ENCODE data around the gene SPDYE4. TPM values are rescaled to one million over a fixed set of nuclear protein-coding genes. Genes with fewer than 3 reads are reported as not detected.

Gene SPDYE4
- polyA plus RNA-seq, 2 donors: not detected

- 81 to 82% methylated on average over 5 of the region's 5 CpGs for WGBS, 2 donors
- H3K9me3 ChIP-seq (ENCODE audit: control insufficient read depth in 2 of 2, insufficient read depth in 1 of 2, low read depth in 1 of 2, low read length in 1 of 2): no peaks in the 10 kb centered on the region
- no peaks in the 10 kb centered on the region for H3K4me1 ChIP-seq (ENCODE audit: control insufficient read depth in 2 of 2, insufficient read depth in 2 of 2, low read length in 1 of 2)
- no peaks in the 10 kb centered on the region for H3K36me3 ChIP-seq (ENCODE audit: control insufficient read depth in 2 of 2, insufficient read depth in 2 of 2, low read length in 1 of 2)
- no peak overlapping the region for H3K4me3 ChIP-seq (ENCODE audit: low read depth in 1 of 2, low read length in 2 of 2)
- no peaks in the 10 kb centered on the region for H3K27me3 ChIP-seq (ENCODE audit: control insufficient read depth in 1 of 2, insufficient read depth in 2 of 2, low read length in 2 of 2)
- no peak overlapping the region for H3K27ac ChIP-seq (ENCODE audit: low read depth in 2 of 2, low read length in 1 of 2)
These were observed 38.8 kb downstream of the SPDYE4 start for GRCh38 chr17:8719291-8720246.

GRCh38 chr17:8718001-8718563, 40.3 kb downstream of the SPDYE4 start:
- no peak overlapping the region for H3K4me3 ChIP-seq (ENCODE audit: low read depth in 1 of 2, low read length in 2 of 2)
- H3K36me3 ChIP-seq (ENCODE audit: control insufficient read depth in 2 of 2, insufficient read depth in 2 of 2, low read length in 1 of 2): no peaks in the 10 kb centered on the region
- WGBS, 2 donors: 94 to 97% methylated on average over 26 to 37 of the region's 37 CpGs
- no peaks in the 10 kb centered on the region for H3K9me3 ChIP-seq (ENCODE audit: control insufficient read depth in 2 of 2, insufficient read depth in 1 of 2, low read depth in 1 of 2, low read length in 1 of 2)
- H3K27ac ChIP-seq (ENCODE audit: low read depth in 2 of 2, low read length in 1 of 2): no peak overlapping the region
- no peaks in the 10 kb centered on the region for H3K4me1 ChIP-seq (ENCODE audit: control insufficient read depth in 2 of 2, insufficient read depth in 2 of 2, low read length in 1 of 2)
- no peaks in the 10 kb centered on the region for H3K27me3 ChIP-seq (ENCODE audit: control insufficient read depth in 1 of 2, insufficient read depth in 2 of 2, low read length in 2 of 2)

- no peak overlapping the region for H3K27ac ChIP-seq (ENCODE audit: low read depth in 2 of 2, low read length in 1 of 2)
- H3K36me3 ChIP-seq (ENCODE audit: control insufficient read depth in 2 of 2, insufficient read depth in 2 of 2, low read length in 1 of 2): no peaks in the 10 kb centered on the region
- no peaks in the 10 kb centered on the region for H3K27me3 ChIP-seq (ENCODE audit: control insufficient read depth in 1 of 2, insufficient read depth in 2 of 2, low read length in 2 of 2)
- no peaks in the 10 kb centered on the region for H3K9me3 ChIP-seq (ENCODE audit: control insufficient read depth in 2 of 2, insufficient read depth in 1 of 2, low read depth in 1 of 2, low read length in 1 of 2)
- H3K4me3 ChIP-seq (ENCODE audit: low read depth in 1 of 2, low read length in 2 of 2): no peak overlapping the region
- no peaks in the 10 kb centered on the region for H3K4me1 ChIP-seq (ENCODE audit: control insufficient read depth in 2 of 2, insufficient read depth in 2 of 2, low read length in 1 of 2)
- WGBS, 2 donors: 87 to 88% methylated on average over 5 of the region's 5 CpGs
These were observed 44.5 kb downstream of the SPDYE4 start for GRCh38 chr17:8713878-8714277.

- Histone ChIP-seq H3K27me3 (ENCODE audit: control insufficient read depth in 1 of 2, insufficient read depth in 2 of 2, low read length in 2 of 2) (no peaks in the 10 kb centered on the region), H3K4me3 (ENCODE audit: low read depth in 1 of 2, low read length in 2 of 2) (no peak overlapping the region), H3K4me1 (ENCODE audit: control insufficient read depth in 2 of 2, insufficient read depth in 2 of 2, low read length in 1 of 2) (no peaks in the 10 kb centered on the region), H3K9me3 (ENCODE audit: control insufficient read depth in 2 of 2, insufficient read depth in 1 of 2, low read depth in 1 of 2, low read length in 1 of 2) (no peaks in the 10 kb centered on the region), H3K27ac (ENCODE audit: low read depth in 2 of 2, low read length in 1 of 2) (no peak overlapping the region), H3K36me3 (ENCODE audit: control insufficient read depth in 2 of 2, insufficient read depth in 2 of 2, low read length in 1 of 2) (no peaks in the 10 kb centered on the region)
- WGBS, 2 donors: 56 to 66% methylated on average over 3 of the region's 3 CpGs
These were observed 45.0 kb downstream of the SPDYE4 start for GRCh38 chr17:8713315-8713714.

GRCh38 chr17:8712698-8713097, 45.6 kb downstream of the SPDYE4 start:
- Histone ChIP-seq H3K27ac (ENCODE audit: low read depth in 2 of 2, low read length in 1 of 2) (no peak overlapping the region), H3K9me3 (ENCODE audit: control insufficient read depth in 2 of 2, insufficient read depth in 1 of 2, low read depth in 1 of 2, low read length in 1 of 2) (no peaks in the 10 kb centered on the region), H3K36me3 (ENCODE audit: control insufficient read depth in 2 of 2, insufficient read depth in 2 of 2, low read length in 1 of 2) (no peaks in the 10 kb centered on the region), H3K4me3 (ENCODE audit: low read depth in 1 of 2, low read length in 2 of 2) (no peak overlapping the region), H3K27me3 (ENCODE audit: control insufficient read depth in 1 of 2, insufficient read depth in 2 of 2, low read length in 2 of 2) (no peaks in the 10 kb centered on the region), H3K4me1 (ENCODE audit: control insufficient read depth in 2 of 2, insufficient read depth in 2 of 2, low read length in 1 of 2) (peaks cover 0 to 2% of the 10 kb centered on the region in 2 donors)

- no peak overlapping the region for H3K4me3 ChIP-seq (ENCODE audit: low read depth in 1 of 2, low read length in 2 of 2)
- WGBS, 2 donors: 74 to 78% methylated on average over 5 of the region's 5 CpGs
- H3K9me3 ChIP-seq (ENCODE audit: control insufficient read depth in 2 of 2, insufficient read depth in 1 of 2, low read depth in 1 of 2, low read length in 1 of 2): no peaks in the 10 kb centered on the region
- no peak overlapping the region for H3K27ac ChIP-seq (ENCODE audit: low read depth in 2 of 2, low read length in 1 of 2)
- no peaks in the 10 kb centered on the region for H3K36me3 ChIP-seq (ENCODE audit: control insufficient read depth in 2 of 2, insufficient read depth in 2 of 2, low read length in 1 of 2)
- H3K27me3 ChIP-seq (ENCODE audit: control insufficient read depth in 1 of 2, insufficient read depth in 2 of 2, low read length in 2 of 2): no peaks in the 10 kb centered on the region
- peaks cover 0 to 2% of the 10 kb centered on the region in 2 donors for H3K4me1 ChIP-seq (ENCODE audit: control insufficient read depth in 2 of 2, insufficient read depth in 2 of 2, low read length in 1 of 2)
These were observed 47.1 kb downstream of the SPDYE4 start for GRCh38 chr17:8711291-8711690.

- Histone ChIP-seq H3K4me1 (ENCODE audit: control insufficient read depth in 2 of 2, insufficient read depth in 2 of 2, low read length in 1 of 2) (peaks cover 0 to 2% of the 10 kb centered on the region in 2 donors), H3K9me3 (ENCODE audit: control insufficient read depth in 2 of 2, insufficient read depth in 1 of 2, low read depth in 1 of 2, low read length in 1 of 2) (no peaks in the 10 kb centered on the region), H3K27ac (ENCODE audit: low read depth in 2 of 2, low read length in 1 of 2) (no peak overlapping the region), H3K36me3 (ENCODE audit: control insufficient read depth in 2 of 2, insufficient read depth in 2 of 2, low read length in 1 of 2) (no peaks in the 10 kb centered on the region), H3K4me3 (ENCODE audit: low read depth in 1 of 2, low read length in 2 of 2) (no peak overlapping the region), H3K27me3 (ENCODE audit: control insufficient read depth in 1 of 2, insufficient read depth in 2 of 2, low read length in 2 of 2) (no peaks in the 10 kb centered on the region)
- 75 to 76% methylated on average over 5 of the region's 5 CpGs for WGBS, 2 donors
These were observed 47.5 kb downstream of the SPDYE4 start for GRCh38 chr17:8710813-8711212.

GRCh38 chr17:8709006-8709405, 49.3 kb downstream of the SPDYE4 start:
- Histone ChIP-seq H3K27me3 (ENCODE audit: control insufficient read depth in 1 of 2, insufficient read depth in 2 of 2, low read length in 2 of 2) (no peaks in the 10 kb centered on the region), H3K9me3 (ENCODE audit: control insufficient read depth in 2 of 2, insufficient read depth in 1 of 2, low read depth in 1 of 2, low read length in 1 of 2) (no peaks in the 10 kb centered on the region), H3K4me3 (ENCODE audit: low read depth in 1 of 2, low read length in 2 of 2) (no peak overlapping the region), H3K4me1 (ENCODE audit: control insufficient read depth in 2 of 2, insufficient read depth in 2 of 2, low read length in 1 of 2) (peaks cover 0 to 2% of the 10 kb centered on the region in 2 donors), H3K27ac (ENCODE audit: low read depth in 2 of 2, low read length in 1 of 2) (no peak overlapping the region), H3K36me3 (ENCODE audit: control insufficient read depth in 2 of 2, insufficient read depth in 2 of 2, low read length in 1 of 2) (no peaks in the 10 kb centered on the region)
- 34 to 38% methylated on average over 1 of the region's 1 CpG for WGBS, 2 donors

- 55% methylated on average over 5 of the region's 5 CpGs for WGBS, 2 donors
- Histone ChIP-seq H3K4me1 (ENCODE audit: control insufficient read depth in 2 of 2, insufficient read depth in 2 of 2, low read length in 1 of 2) (peaks cover 0 to 2% of the 10 kb centered on the region in 2 donors), H3K27me3 (ENCODE audit: control insufficient read depth in 1 of 2, insufficient read depth in 2 of 2, low read length in 2 of 2) (no peaks in the 10 kb centered on the region), H3K27ac (ENCODE audit: low read depth in 2 of 2, low read length in 1 of 2) (no peak overlapping the region), H3K9me3 (ENCODE audit: control insufficient read depth in 2 of 2, insufficient read depth in 1 of 2, low read depth in 1 of 2, low read length in 1 of 2) (no peaks in the 10 kb centered on the region), H3K36me3 (ENCODE audit: control insufficient read depth in 2 of 2, insufficient read depth in 2 of 2, low read length in 1 of 2) (no peaks in the 10 kb centered on the region), H3K4me3 (ENCODE audit: low read depth in 1 of 2, low read length in 2 of 2) (no peak overlapping the region)
These were observed 50.3 kb downstream of the SPDYE4 start for GRCh38 chr17:8708025-8708461.
